Measurements from ENCODE around the gene INVS. TPM values are rescaled to one million over a fixed set of nuclear protein-coding genes. Genes with fewer than 3 reads are reported as not detected.
"Not testable (repeated sequence)": the region's sequence is repeated elsewhere in the genome, so short reads cannot be mapped to it uniquely, and the experiment has no call there.

Gene INVS
- total RNA-seq, 1 donor from 2014 or later = 24.2 TPM

- DNase-seq = no peak
Measured at GRCh38 chr9:100083448-100084127, 15.5 kb upstream of the INVS start.

GRCh38 chr9:100084128-100084453 lies 15.0 kb upstream of the INVS start:
- DNase-seq = no peak

- DNase-seq = no peak
Measured at GRCh38 chr9:100084734-100085133, 14.3 kb upstream of the INVS start.

- DNase-seq = no peak
Measured at GRCh38 chr9:100086097-100086635, 12.9 kb upstream of the INVS start.

GRCh38 chr9:100087218-100087617 lies 11.8 kb upstream of the INVS start:
- no peak for DNase-seq

GRCh38 chr9:100088202-100088601 lies 10.8 kb upstream of the INVS start:
- no peak for DNase-seq

- DNase-seq = no peak
Measured at GRCh38 chr9:100090880-100091279, 8.2 kb upstream of the INVS start.

GRCh38 chr9:100091650-100092049 lies 7.4 kb upstream of the INVS start:
- DNase-seq = no peak

GRCh38 chr9:100092066-100092465 lies 7.0 kb upstream of the INVS start:
- DNase-seq = no peak

- DNase-seq = not testable (repeated sequence)
Measured at GRCh38 chr9:100094411-100094810, 4.6 kb upstream of the INVS start.

- DNase-seq = no peak
Measured at GRCh38 chr9:100096378-100096916, 2.6 kb upstream of the INVS start.

GRCh38 chr9:100098046-100098886 lies 777 bp upstream of the INVS start:
- peak; percentile 24 for DNase-seq

- peak; percentile 34 for DNase-seq
Measured at GRCh38 chr9:100099722-100100042, 639 bp downstream of the INVS start.

GRCh38 chr9:100100146-100100667 lies 1.2 kb downstream of the INVS start:
- no peak for DNase-seq

- DNase-seq = no peak
Measured at GRCh38 chr9:100101608-100102007, 2.6 kb downstream of the INVS start.

- no peak for DNase-seq
Measured at GRCh38 chr9:100104314-100104713, 5.3 kb downstream of the INVS start.

- no peak for DNase-seq
Measured at GRCh38 chr9:100105861-100106260, 6.8 kb downstream of the INVS start.

GRCh38 chr9:100106616-100107015 lies 7.6 kb downstream of the INVS start:
- no peak for DNase-seq

GRCh38 chr9:100108559-100108958 lies 9.5 kb downstream of the INVS start:
- DNase-seq = no peak

- peak; percentile 54 for DNase-seq
Measured at GRCh38 chr9:100111235-100111634, 12.2 kb downstream of the INVS start.

- DNase-seq = no peak
Measured at GRCh38 chr9:100112677-100113336, 13.8 kb downstream of the INVS start.

GRCh38 chr9:100117316-100117715 lies 18.3 kb downstream of the INVS start:
- DNase-seq = no peak

- no peak for DNase-seq
Measured at GRCh38 chr9:100120286-100120685, 21.2 kb downstream of the INVS start.

Measured in occipital lobe (tissue), 2 donors.